H1 (cell line): ENCODE data around the gene NIM1K. TPM values are rescaled to one million over a fixed set of nuclear protein-coding genes. Genes with fewer than 3 reads are reported as not detected.

Experiments used
- CTCF ChIA-PET: fragments of 300-600 bp; sonication (Branson Sonifier 250); formaldehyde crosslinking; loops from one replicate; lab custom pipeline; 2021; ENCODE audit not compliant: partially characterized antibody; lab: Charles Lee
- POLR2A ChIA-PET: fragments of 300-600 bp; sonication (Branson Sonifier 250); formaldehyde crosslinking; loops from one replicate; lab custom pipeline; 2021; ENCODE audit warnings: inconsistent platforms; ENCODE audit not compliant: partially characterized antibody; lab: Charles Lee
- DNase-seq, 2 experiments: peaks; one replicate each; pipeline versions ENCODE4 v3.0.0 to v3.0.0-alpha.2; 2010 to 2022; ENCODE audit warnings: low spot score in 2 of 2, low read depth in 1 of 2, mixed read lengths in 1 of 2
- FAIRE-seq: peaks from 2 replicates; lab custom pipeline; 2011; peaks lifted over from hg19 to GRCh38; lab: Jason Lieb, UNC
- H2AFZ ChIP-seq: 2 replicates; pipeline ENCODE4 v1.8.1; 2012; ENCODE audit warnings: low read length, inconsistent platforms
- H2AK5ac ChIP-seq: 2 replicates; pipeline ENCODE4 v1.6.1; 2013; ENCODE audit warnings: low read depth, low read length
- H2BK120ac ChIP-seq: replicated peaks from 2 replicates; pipeline ENCODE3; 2013; ENCODE audit warnings: low read depth, low read length, inconsistent platforms
- H2BK12ac ChIP-seq: 2 replicates; pipeline ENCODE4 v1.6.1; 2013; ENCODE audit warnings: low read depth, low read length
- H2BK15ac ChIP-seq: 2 replicates; pipeline ENCODE4 v1.6.1; 2013; ENCODE audit warnings: low read length
- H2BK20ac ChIP-seq: 2 replicates; pipeline ENCODE4 v1.6.1; 2013; ENCODE audit warnings: low read length
- H2BK5ac ChIP-seq: 2 replicates; pipeline ENCODE4 v1.6.1; 2013; ENCODE audit warnings: low read depth, low read length
- H3K14ac ChIP-seq: 2 replicates; pipeline ENCODE4 v1.6.1; 2013; ENCODE audit warnings: inconsistent platforms; ENCODE audit not compliant: insufficient read length
- H3K18ac ChIP-seq: 2 replicates; pipeline ENCODE4 v1.6.1; 2013; ENCODE audit warnings: low read length; ENCODE audit errors: extremely low read depth
- H3K23ac ChIP-seq: 2 replicates; pipeline ENCODE4 v1.6.1; 2013; ENCODE audit warnings: inconsistent platforms; ENCODE audit not compliant: insufficient read length
- H3K23me2 ChIP-seq: 2 replicates; pipeline ENCODE4 v1.6.1; 2013; ENCODE audit warnings: low read depth, low read length
- H3K27ac ChIP-seq: 2 replicates; pipeline ENCODE4 v1.6.1; 2011; ENCODE audit warnings: low read depth, low read length, inconsistent platforms
- H3K27me3 ChIP-seq, 4 experiments: replicated peaks in 1 of 4; 1 replicate in 1 of 4; 2 replicates in 3 of 4; pipeline versions ENCODE4 v1.6.1 to v1.8.1; 2011 to 2013; ENCODE audit warnings: low read length in 3 of 4, mild to moderate bottlenecking in 3 of 4, inconsistent platforms in 2 of 4, mixed read lengths in 2 of 4, moderate library complexity in 1 of 4; ENCODE audit not compliant: control insufficient read depth in 3 of 4, insufficient read depth in 3 of 4; ENCODE audit errors: extremely low read depth in 1 of 4
- H3K36me3 ChIP-seq, 4 experiments: 2 replicates each; pipeline versions ENCODE4 v1.6.1 to v1.8.1; 2011 to 2013; ENCODE audit warnings: mild to moderate bottlenecking in 4 of 4, low read length in 3 of 4, moderate library complexity in 2 of 4, control low read depth in 1 of 4, inconsistent platforms in 1 of 4; ENCODE audit not compliant: insufficient read depth in 4 of 4, control insufficient read depth in 2 of 4
- H3K4ac ChIP-seq: replicated peaks from 2 replicates; pipeline ENCODE3; 2013; ENCODE audit warnings: low read length, low read depth, mixed read lengths, inconsistent platforms; ENCODE audit not compliant: insufficient read length
- H3K4me1 ChIP-seq, 4 experiments: replicated peaks in 1 of 4; 1 replicate in 1 of 4; 2 replicates in 3 of 4; pipeline versions ENCODE4 v1.6.1 to v1.8.1; 2011 to 2013; ENCODE audit warnings: low read length in 3 of 4, inconsistent platforms in 2 of 4, mixed read lengths in 1 of 4; ENCODE audit not compliant: insufficient read depth in 4 of 4, control insufficient read depth in 3 of 4
- H3K4me2 ChIP-seq, 2 experiments: 2 replicates each; pipeline versions ENCODE4 v1.6.1 to v1.8.1; 2011 to 2013; ENCODE audit warnings: low read depth in 2 of 2, low read length in 2 of 2, control low read depth in 1 of 2, inconsistent platforms in 1 of 2, mild to moderate bottlenecking in 1 of 2; ENCODE audit not compliant: insufficient read depth in 1 of 2
- H3K4me3 ChIP-seq, 4 experiments: fragments of 200-600, 300-600 bp in 1 of 4; sonication (generic), shearing (Covaris generic), sonication (Bioruptor Twin) in 1 of 4; 2 replicates each; pipeline versions ENCODE4 v1.5.1 to v1.8.1; 2011 to 2016; ENCODE audit warnings: low read length in 4 of 4, low read depth in 3 of 4, control low read depth in 2 of 4, inconsistent platforms in 2 of 4, mild to moderate bottlenecking in 2 of 4, mixed read lengths in 1 of 4, moderate library complexity in 1 of 4; ENCODE audit not compliant: insufficient read depth in 2 of 4; ENCODE audit errors: extremely low read depth in 1 of 4
- H3K56ac ChIP-seq: replicated peaks from 2 replicates; pipeline ENCODE3; 2013; ENCODE audit warnings: low read depth, mild to moderate bottlenecking, mixed read lengths, low read length, inconsistent platforms; ENCODE audit not compliant: insufficient read length
- H3K79me1 ChIP-seq: 2 replicates; pipeline ENCODE4 v1.6.1; 2013; ENCODE audit warnings: low read depth, low read length, control low read depth
- H3K79me2 ChIP-seq, 2 experiments: 2 replicates each; pipeline versions ENCODE4 v1.6.1 to v1.8.1; 2012 to 2013; ENCODE audit warnings: low read length in 2 of 2, mild to moderate bottlenecking in 2 of 2, inconsistent platforms in 1 of 2; ENCODE audit not compliant: insufficient read depth in 2 of 2, control insufficient read depth in 1 of 2
- H3K9ac ChIP-seq, 4 experiments: replicated peaks in 1 of 4; 1 replicate in 1 of 4; 2 replicates in 3 of 4; pipeline versions ENCODE4 v1.6.1 to v1.8.1; 2011 to 2013; ENCODE audit warnings: low read depth in 3 of 4, low read length in 3 of 4, control low read depth in 2 of 4, mild to moderate bottlenecking in 2 of 4, moderate library complexity in 2 of 4, inconsistent platforms in 1 of 4; ENCODE audit errors: extremely low read depth in 1 of 4
- H3K9me3 ChIP-seq, 2 experiments: 2 replicates each; pipeline versions ENCODE4 v1.6.1 to v1.8.1; 2012 to 2013; ENCODE audit warnings: mild to moderate bottlenecking in 2 of 2, moderate library complexity in 2 of 2, control low read depth in 1 of 2, inconsistent platforms in 1 of 2, low read depth in 1 of 2, low read length in 1 of 2, mixed read lengths in 1 of 2; ENCODE audit not compliant: insufficient read depth in 2 of 2
- H4K20me1 ChIP-seq, 2 experiments: replicated peaks in 1 of 2; 2 replicates each; pipeline versions ENCODE3 to v1.8.1; 2011 to 2013; ENCODE audit warnings: inconsistent platforms in 2 of 2, low read length in 2 of 2, mild to moderate bottlenecking in 1 of 2; ENCODE audit not compliant: insufficient read depth in 2 of 2, control insufficient read depth in 1 of 2
- H4K5ac ChIP-seq: 2 replicates; pipeline ENCODE4 v1.6.1; 2013; ENCODE audit warnings: low read length, low read depth, mixed read lengths, inconsistent platforms; ENCODE audit not compliant: insufficient read length
- H4K8ac ChIP-seq: 2 replicates; pipeline ENCODE4 v1.8.0; 2013; ENCODE audit warnings: mild to moderate bottlenecking, moderate library complexity, low read length, inconsistent platforms; ENCODE audit not compliant: insufficient read depth; ENCODE audit errors: extremely low read depth
- H4K91ac ChIP-seq: replicated peaks from 2 replicates; pipeline ENCODE3; 2013; ENCODE audit warnings: low read length, mixed read lengths, inconsistent platforms; ENCODE audit not compliant: insufficient read length
- ASH2L ChIP-seq: fragments of 200-600, 300-600 bp; sonication (generic); IDR thresholded peaks from one replicate; pipeline ENCODE4 v1.7.1; 2017; ENCODE audit warnings: low read length
- BRCA1 ChIP-seq: IDR thresholded peaks from 2 replicates; pipeline ENCODE4 v1.6.1; 2012; ENCODE audit warnings: low read depth, low read length, improper control_type of control experiment
- CHD2 ChIP-seq: IDR thresholded peaks from 2 replicates; pipeline ENCODE4 v1.6.1; 2012; ENCODE audit warnings: low read length, improper control_type of control experiment
- EZH2 ChIP-seq: fragments of 200-600 bp; sonication (generic); IDR thresholded peaks from 2 replicates; pipeline ENCODE4 v1.7.1; 2012; ENCODE audit warnings: low read depth, mild to moderate bottlenecking, moderate library complexity, low read length, inconsistent platforms; ENCODE audit not compliant: severe bottlenecking
- HDAC2 ChIP-seq, 2 experiments: fragments of 300-600 bp in 1 of 2; sonication (generic) in 1 of 2; IDR thresholded peaks; 2 replicates each; pipeline ENCODE4 v1.6.1; 2011 to 2012; ENCODE audit warnings: low read depth in 2 of 2, low read length in 2 of 2, mild to moderate bottlenecking in 2 of 2, moderate library complexity in 2 of 2, borderline replicate concordance in 1 of 2, inconsistent platforms in 1 of 2
- KDM1A ChIP-seq: fragments of 200-600, 300-600 bp; sonication (generic); IDR thresholded peaks from 2 replicates; pipeline ENCODE4 v1.7.1; 2016; ENCODE audit warnings: mild to moderate bottlenecking, low read length, borderline replicate concordance
- POLR2A ChIP-seq, 2 experiments: IDR thresholded peaks; 1 replicate in 1 of 2; 2 replicates in 1 of 2; pipeline ENCODE4 v1.6.1; 2011; ENCODE audit warnings: low read depth in 2 of 2, low read length in 2 of 2, mild to moderate bottlenecking in 2 of 2; ENCODE audit errors: control extremely low read depth in 1 of 2
- YY1 ChIP-seq: IDR thresholded peaks from 2 replicates; pipeline ENCODE4 v1.6.1; 2011; ENCODE audit warnings: low read depth, mild to moderate bottlenecking, low read length
- WGBS, 2 experiments: shearing (Covaris generic) in 1 of 2; methylation state at CpG; one replicate each; pipeline versions ENCODE4 v1.1.6 to v1.1.7; 2013 to 2015; ENCODE audit warnings: low lambda C conversion rate in 2 of 2, mixed read lengths in 2 of 2, inconsistent platforms in 1 of 2, low coverage in 1 of 2, missing lambda C conversion rate in 1 of 2; ENCODE audit not compliant: insufficient replicate concordance in 2 of 2, insufficient coverage in 1 of 2, insufficient read length in 1 of 2; ENCODE audit errors: extremely low coverage in 1 of 2, missing lambda C conversion rate in 1 of 2; 5-methylcytosine and 5-hydroxymethylcytosine counted together
- polyA plus RNA-seq, 7 experiments: library from polyadenylated mRNA; depleted of rRNA in 3 of 7; stranded (reverse) in 5 of 7; unstranded in 2 of 7; fragments of >200 nt in 5 of 7; fragments of 200-250 nt in 2 of 7; gene quantifications; 1 replicate in 5 of 7; 2 replicates in 1 of 7; 4 replicates in 1 of 7; pipeline versions ENCODE4 v1.2.1 to v1.2.3, GENCODE V29; 2011 to 2013; ENCODE audit warnings: missing spikeins in 2 of 7, mixed read lengths in 2 of 7
- total RNA-seq: library from RNA; stranded (reverse); fragmentation: NEBNext Ultra II Directional; extraction: Animal tissue kit (Norgen Biotek cat#: 25700); gene quantifications from 2 replicates; pipeline ENCODE4 v1.2.1, GENCODE V29; 2021

Gene NIM1K
- total and polyA plus RNA-seq, 2 of the 8 experiments (the other 6 are each of a cell fraction or from before 2014, with no cell fraction given), result not detected

DNA sequence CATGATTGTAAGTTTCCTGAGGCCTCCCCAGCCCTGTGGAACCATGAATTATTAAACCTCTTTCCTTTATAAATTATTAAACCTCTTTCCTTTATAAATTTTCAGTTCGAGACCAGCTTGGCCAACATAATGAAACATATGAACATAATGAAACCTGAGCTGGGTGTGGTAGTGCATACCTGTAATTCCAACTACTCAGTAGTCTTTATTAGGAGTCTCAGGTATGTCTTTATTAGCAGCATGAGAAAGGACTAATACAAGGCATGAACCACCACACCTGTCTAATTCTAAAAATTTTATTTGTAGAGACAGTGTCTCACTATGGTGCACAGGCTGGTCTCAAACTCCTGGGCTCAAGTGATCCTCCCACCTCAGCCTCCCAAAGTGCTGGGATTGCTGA, 27.1 kb downstream of the NIM1K start:
- no peak overlapping the region for H3K4me2 ChIP-seq
- WGBS, 2 experiments, result 89% methylated on average over 1 of the region's 1 CpG; no CpG with 5 or more reads in 1 of the 2 experiments
- H2BK15ac ChIP-seq, result no peak overlapping the region
- no peak overlapping the region for H3K4ac ChIP-seq
- no peak overlapping the region for H3K56ac ChIP-seq
- H3K23me2 ChIP-seq, result no peaks in the 10 kb centered on the region
- H3K23ac ChIP-seq, result no peak overlapping the region
- no peaks in the 10 kb centered on the region for H3K79me1 ChIP-seq
- H2BK20ac ChIP-seq, result no peak overlapping the region
- H2BK5ac ChIP-seq, result no peak overlapping the region
- no peak overlapping the region for H2AK5ac ChIP-seq
- no peaks in the 10 kb centered on the region for H3K9me3 ChIP-seq
- no peaks in the 10 kb centered on the region for H4K20me1 ChIP-seq
- H3K79me2 ChIP-seq, result no peaks in the 10 kb centered on the region
- H3K4me1 ChIP-seq, result no peaks in the 10 kb centered on the region
- H3K14ac ChIP-seq, result no peak overlapping the region
- H4K5ac ChIP-seq, result no peak overlapping the region
- no peak for DNase-seq
- H2AFZ ChIP-seq, result no peak overlapping the region
- no peak overlapping the region for H3K27ac ChIP-seq
- POLR2A ChIA-PET, result no interaction called here
- CTCF ChIA-PET, result interaction anchor here (1.5 kb wide), 1 partner anchor 170 kb away, joined by 6 read pairs; no protein-coding TSS in a partner anchor
- H3K36me3 ChIP-seq, result no peaks in the 10 kb centered on the region
- TF ChIP-seq POLR2A (IDR thresholded peaks at IDR 0.05; ENCODE audit: control extremely low read depth in 1 of 2, low read depth in 2 of 2, low read length in 2 of 2) (no peak), YY1 (no peak), HDAC2 (IDR thresholded peaks at IDR 0.05; ENCODE audit: borderline replicate concordance in 1 of 2, low read depth in 2 of 2, low read length in 2 of 2) (no peak), ASH2L (no peak), KDM1A (no peak), EZH2 (no peak), BRCA1 (no peak), CHD2 (no peak)
- H3K9ac ChIP-seq, result no peak overlapping the region
- FAIRE-seq, result no peak
- no peak overlapping the region for H3K18ac ChIP-seq
- H2BK120ac ChIP-seq, result no peak overlapping the region
- no peak overlapping the region for H4K8ac ChIP-seq
- no peak overlapping the region for H4K91ac ChIP-seq
- no peak overlapping the region for H2BK12ac ChIP-seq
- no peak overlapping the region for H3K4me3 ChIP-seq
- H3K27me3 ChIP-seq, result no peaks in the 10 kb centered on the region
